T-helper 1 cell treated with Interleukin-12 subunit alpha and Interleukin-12 subunit beta and Interleukin-4 antibody, amounts not matched to agents 30 μg/mL and 1 μg/mL, for 36 hours (primary cell): ENCODE data around the gene ARID5B.

ENCODE experiments used
- H3K27ac Mint-ChIP-seq: one replicate; pipeline ENCODE4 v1.8.0; 2021; ENCODE audit warnings: mild to moderate bottlenecking, mixed read lengths
- H3K27me3 Mint-ChIP-seq: one replicate; pipeline ENCODE4 v1.8.0; 2021; ENCODE audit warnings: low read depth, mixed read lengths
- H3K36me3 Mint-ChIP-seq: one replicate; pipeline ENCODE4 v1.8.0; 2021; ENCODE audit warnings: low read depth, mixed read lengths
- H3K4me1 Mint-ChIP-seq: one replicate; pipeline ENCODE4 v1.8.0; 2021; ENCODE audit warnings: low read depth, mixed read lengths
- H3K4me3 Mint-ChIP-seq: one replicate; pipeline ENCODE4 v1.8.0; 2021; ENCODE audit warnings: mild to moderate bottlenecking, moderate library complexity, mixed read lengths
- H3K9me3 Mint-ChIP-seq: one replicate; pipeline ENCODE4 v1.8.0; 2021; ENCODE audit warnings: mixed read lengths

The ARID5B gene

GRCh38 chr10:61933859-61934555 lies 32.5 kb downstream of the ARID5B start:
- Mint-ChIP-seq H3K27ac (peak overlapping the region; percentile 84), H3K9me3 (no peaks in the 10 kb centered on the region), H3K4me1 (peaks cover 69% of the 10 kb centered on the region), H3K36me3 (peaks cover 40% of the 10 kb centered on the region), H3K4me3 (peak overlapping the region; percentile 66), H3K27me3 (no peaks in the 10 kb centered on the region)

DNA sequence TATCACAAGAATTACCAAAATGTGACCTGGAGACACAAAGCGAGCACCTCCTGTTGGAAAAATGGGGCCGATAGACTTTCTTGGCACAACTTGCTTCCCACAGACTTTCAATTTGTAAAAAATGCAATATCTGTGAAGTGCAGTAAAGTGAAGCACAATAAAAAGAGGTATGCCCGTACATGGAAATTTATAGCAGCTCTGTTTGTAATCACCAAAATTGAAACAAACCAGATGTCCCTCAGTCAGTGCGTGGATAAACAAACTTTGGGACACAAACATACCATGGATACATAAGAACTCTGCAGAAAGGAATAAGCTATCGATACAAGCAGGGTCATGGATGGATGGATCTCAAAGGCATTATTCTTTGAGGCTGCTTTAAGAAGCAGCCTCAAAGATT lies 33.6 kb downstream of the ARID5B start:
- no peak overlapping the region for H3K27ac Mint-ChIP-seq
- H3K4me3 Mint-ChIP-seq: no peak overlapping the region
- peaks cover 71% of the 10 kb centered on the region for H3K4me1 Mint-ChIP-seq
- H3K9me3 Mint-ChIP-seq: no peaks in the 10 kb centered on the region
- peaks cover 39% of the 10 kb centered on the region for H3K36me3 Mint-ChIP-seq
- H3K27me3 Mint-ChIP-seq: no peaks in the 10 kb centered on the region

- peaks cover 75% of the 10 kb centered on the region for H3K4me1 Mint-ChIP-seq
- peak overlapping the region; percentile 43 for H3K27ac Mint-ChIP-seq
- H3K27me3 Mint-ChIP-seq: no peaks in the 10 kb centered on the region
- peaks cover 45% of the 10 kb centered on the region for H3K36me3 Mint-ChIP-seq
- H3K4me3 Mint-ChIP-seq: no peak overlapping the region
- H3K9me3 Mint-ChIP-seq: no peaks in the 10 kb centered on the region
These were observed 35.3 kb downstream of the ARID5B start for GRCh38 chr10:61936770-61937169.

GRCh38 chr10:61937631-61938351 lies 36.3 kb downstream of the ARID5B start:
- peaks cover 41% of the 10 kb centered on the region for H3K36me3 Mint-ChIP-seq
- peak overlapping the region; percentile 50 for H3K4me3 Mint-ChIP-seq
- H3K27ac Mint-ChIP-seq: peak overlapping the region; percentile 86
- no peaks in the 10 kb centered on the region for H3K9me3 Mint-ChIP-seq
- peaks cover 71% of the 10 kb centered on the region for H3K4me1 Mint-ChIP-seq
- no peaks in the 10 kb centered on the region for H3K27me3 Mint-ChIP-seq

- H3K27ac Mint-ChIP-seq: peak overlapping the region; percentile 61
- peaks cover 71% of the 10 kb centered on the region for H3K4me1 Mint-ChIP-seq
- H3K27me3 Mint-ChIP-seq: no peaks in the 10 kb centered on the region
- H3K36me3 Mint-ChIP-seq: peaks cover 47% of the 10 kb centered on the region
- H3K4me3 Mint-ChIP-seq: no peak overlapping the region
- H3K9me3 Mint-ChIP-seq: no peaks in the 10 kb centered on the region
These were observed 38.4 kb downstream of the ARID5B start for GRCh38 chr10:61939902-61940301.

GRCh38 chr10:61941202-61941681 lies 39.7 kb downstream of the ARID5B start:
- H3K27me3 Mint-ChIP-seq: no peaks in the 10 kb centered on the region
- H3K4me1 Mint-ChIP-seq: peaks cover 68% of the 10 kb centered on the region
- H3K4me3 Mint-ChIP-seq: peak overlapping the region; percentile 35
- H3K9me3 Mint-ChIP-seq: no peaks in the 10 kb centered on the region
- H3K36me3 Mint-ChIP-seq: peaks cover 48% of the 10 kb centered on the region
- peak overlapping the region; percentile 67 for H3K27ac Mint-ChIP-seq

DNA sequence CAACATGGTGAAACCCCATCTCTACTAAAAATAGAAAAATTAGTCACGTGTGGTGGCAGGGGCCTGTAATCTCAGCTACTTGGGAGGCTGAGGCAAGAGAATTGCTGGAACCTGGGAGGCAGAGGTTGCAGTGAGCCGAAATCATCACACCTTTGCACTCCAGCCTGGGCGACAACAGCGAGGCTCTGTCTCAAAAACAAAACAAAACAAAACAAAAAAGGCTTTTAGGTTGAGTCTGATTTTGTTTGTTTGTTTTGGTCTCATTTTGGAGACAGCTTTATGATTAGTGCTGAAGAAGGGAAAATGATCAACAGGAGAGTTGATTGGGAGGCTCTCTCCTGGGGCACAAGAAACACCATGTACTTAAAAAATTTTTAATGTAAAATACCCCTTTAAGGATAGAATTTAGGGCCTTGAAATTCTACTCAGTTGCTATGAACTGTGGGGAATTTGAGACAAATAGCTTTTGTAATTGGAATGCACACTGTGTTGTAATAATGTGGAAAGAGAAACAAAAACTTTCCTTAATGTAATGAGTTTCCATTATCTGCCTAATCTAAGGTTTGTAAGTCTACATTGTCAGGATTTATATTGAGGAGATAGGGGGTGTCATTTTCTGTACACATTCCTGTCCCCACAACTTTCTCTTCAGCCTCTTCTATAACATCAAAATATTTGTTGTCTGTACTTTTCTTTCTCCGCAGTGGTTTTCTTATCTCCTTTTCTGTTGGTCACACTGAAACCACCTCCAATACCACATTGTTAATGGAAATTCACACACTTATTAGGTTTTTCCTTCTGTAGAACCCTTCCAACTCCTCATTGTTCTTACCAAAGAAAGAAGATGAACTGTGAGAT lies 41.3 kb downstream of the ARID5B start:
- Mint-ChIP-seq H3K27ac (peak overlapping the region; percentile 96), H3K4me3 (peak overlapping the region; percentile 84), H3K9me3 (no peaks in the 10 kb centered on the region), H3K4me1 (peaks cover 56% of the 10 kb centered on the region), H3K27me3 (no peaks in the 10 kb centered on the region), H3K36me3 (peaks cover 60% of the 10 kb centered on the region)

- H3K27me3 Mint-ChIP-seq: no peaks in the 10 kb centered on the region
- peaks cover 47% of the 10 kb centered on the region for H3K4me1 Mint-ChIP-seq
- H3K27ac Mint-ChIP-seq: peak overlapping the region; percentile 96
- H3K36me3 Mint-ChIP-seq: peaks cover 61% of the 10 kb centered on the region
- H3K9me3 Mint-ChIP-seq: no peaks in the 10 kb centered on the region
- H3K4me3 Mint-ChIP-seq: peak overlapping the region; percentile 84
These were observed 42.3 kb downstream of the ARID5B start for GRCh38 chr10:61943674-61944378.

- Mint-ChIP-seq H3K9me3 (no peaks in the 10 kb centered on the region), H3K4me1 (peaks cover 39% of the 10 kb centered on the region), H3K36me3 (peaks cover 59% of the 10 kb centered on the region), H3K4me3 (no peak overlapping the region), H3K27me3 (no peaks in the 10 kb centered on the region), H3K27ac (peak overlapping the region; percentile 65)
These were observed 43.1 kb downstream of the ARID5B start for GRCh38 chr10:61944410-61945147.

GRCh38 chr10:61949687-61950086 lies 48.2 kb downstream of the ARID5B start:
- H3K27me3 Mint-ChIP-seq: no peaks in the 10 kb centered on the region
- peaks cover 53% of the 10 kb centered on the region for H3K36me3 Mint-ChIP-seq
- H3K27ac Mint-ChIP-seq: no peak overlapping the region

DNA sequence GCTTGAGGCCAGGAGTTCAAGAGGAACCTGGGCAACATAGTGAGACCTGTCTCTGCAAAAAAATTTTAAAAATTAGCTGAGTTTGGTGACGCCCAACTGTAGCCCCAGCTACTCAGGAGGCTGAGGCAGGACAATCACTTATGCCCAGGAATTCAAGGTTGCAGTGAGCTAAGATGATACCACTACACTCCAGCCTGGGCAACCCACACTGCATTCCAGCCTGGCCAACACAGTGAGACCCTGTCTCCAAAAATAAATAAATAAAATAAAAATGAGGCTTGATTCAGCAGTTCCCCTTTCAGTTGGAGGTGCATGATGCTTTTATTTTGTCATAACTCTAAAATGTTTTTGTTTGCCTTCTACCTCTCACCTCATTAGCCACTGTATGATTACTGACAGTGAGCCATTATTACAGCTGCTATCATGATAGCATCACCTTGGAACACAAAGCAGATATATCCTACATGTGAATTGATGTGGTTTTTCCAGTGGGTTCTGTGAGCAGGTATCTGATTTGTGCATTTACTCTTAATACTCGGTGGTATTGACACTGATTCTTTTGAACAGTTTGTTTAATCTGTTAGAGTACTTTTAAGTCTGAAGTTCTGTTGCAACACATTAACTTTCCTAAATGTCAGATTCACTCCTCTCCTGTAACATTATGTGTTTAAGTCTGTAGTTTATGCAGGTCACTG lies 49.1 kb downstream of the ARID5B start:
- no peak overlapping the region for H3K27ac Mint-ChIP-seq
- no peaks in the 10 kb centered on the region for H3K9me3 Mint-ChIP-seq
- no peak overlapping the region for H3K4me3 Mint-ChIP-seq
- H3K4me1 Mint-ChIP-seq: peaks cover 27% of the 10 kb centered on the region
- peaks cover 49% of the 10 kb centered on the region for H3K36me3 Mint-ChIP-seq
- no peaks in the 10 kb centered on the region for H3K27me3 Mint-ChIP-seq

More at GRCh38 chr10:61949687-61950086, 48.2 kb downstream of the ARID5B start:
- no peak overlapping the region for H3K4me3 Mint-ChIP-seq
- H3K4me1 Mint-ChIP-seq: peaks cover 26% of the 10 kb centered on the region
- no peaks in the 10 kb centered on the region for H3K9me3 Mint-ChIP-seq

- H3K27me3 Mint-ChIP-seq: no peaks in the 10 kb centered on the region
- peaks cover 49% of the 10 kb centered on the region for H3K36me3 Mint-ChIP-seq
- H3K9me3 Mint-ChIP-seq: no peaks in the 10 kb centered on the region
- H3K4me1 Mint-ChIP-seq: peaks cover 27% of the 10 kb centered on the region
- no peak overlapping the region for H3K4me3 Mint-ChIP-seq
- no peak overlapping the region for H3K27ac Mint-ChIP-seq
These were observed 49.6 kb downstream of the ARID5B start for GRCh38 chr10:61951144-61951483.

DNA sequence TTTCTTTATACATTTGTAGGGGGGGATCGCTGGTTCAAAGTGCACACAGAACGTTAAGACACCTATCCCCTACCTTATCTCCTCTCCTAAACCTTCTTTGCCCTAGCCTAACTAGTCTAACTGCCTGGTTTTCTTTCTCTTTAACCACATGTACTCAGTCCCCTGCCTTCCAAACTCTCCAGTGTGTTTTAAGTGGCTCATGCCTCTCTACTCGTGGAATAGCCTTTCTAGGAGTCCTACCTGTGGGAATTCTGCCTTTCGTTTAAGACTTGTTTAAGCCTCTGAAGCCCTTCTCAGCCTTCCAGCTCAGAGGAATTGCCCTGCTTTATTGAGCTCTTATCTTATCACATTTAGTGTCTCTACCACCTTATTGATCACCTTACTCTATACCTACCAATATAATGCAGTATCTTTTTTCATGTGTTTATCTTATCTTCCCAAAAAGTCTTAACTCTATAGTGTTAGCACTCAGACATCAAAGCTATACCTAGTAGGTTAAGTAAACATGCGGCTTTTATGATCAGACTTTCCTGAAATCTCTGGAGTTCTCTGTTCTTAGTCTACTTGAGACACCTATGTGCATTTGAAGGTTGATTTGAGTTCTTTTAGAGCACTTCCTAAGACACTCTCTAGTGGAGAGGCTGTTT lies 50.7 kb downstream of the ARID5B start:
- H3K4me3 Mint-ChIP-seq: no peak overlapping the region
- H3K4me1 Mint-ChIP-seq: peaks cover 34% of the 10 kb centered on the region
- H3K27ac Mint-ChIP-seq: no peak overlapping the region
- H3K27me3 Mint-ChIP-seq: no peaks in the 10 kb centered on the region
- no peaks in the 10 kb centered on the region for H3K9me3 Mint-ChIP-seq
- peaks cover 50% of the 10 kb centered on the region for H3K36me3 Mint-ChIP-seq
